ENCODE data around the gene AXIN1. TPM values are rescaled to one million over a fixed set of nuclear protein-coding genes. Genes with fewer than 3 reads are reported as not detected.

Gene AXIN1
- total RNA-seq, 1 experiment from 2014 or later = 32.7 TPM

DNA sequence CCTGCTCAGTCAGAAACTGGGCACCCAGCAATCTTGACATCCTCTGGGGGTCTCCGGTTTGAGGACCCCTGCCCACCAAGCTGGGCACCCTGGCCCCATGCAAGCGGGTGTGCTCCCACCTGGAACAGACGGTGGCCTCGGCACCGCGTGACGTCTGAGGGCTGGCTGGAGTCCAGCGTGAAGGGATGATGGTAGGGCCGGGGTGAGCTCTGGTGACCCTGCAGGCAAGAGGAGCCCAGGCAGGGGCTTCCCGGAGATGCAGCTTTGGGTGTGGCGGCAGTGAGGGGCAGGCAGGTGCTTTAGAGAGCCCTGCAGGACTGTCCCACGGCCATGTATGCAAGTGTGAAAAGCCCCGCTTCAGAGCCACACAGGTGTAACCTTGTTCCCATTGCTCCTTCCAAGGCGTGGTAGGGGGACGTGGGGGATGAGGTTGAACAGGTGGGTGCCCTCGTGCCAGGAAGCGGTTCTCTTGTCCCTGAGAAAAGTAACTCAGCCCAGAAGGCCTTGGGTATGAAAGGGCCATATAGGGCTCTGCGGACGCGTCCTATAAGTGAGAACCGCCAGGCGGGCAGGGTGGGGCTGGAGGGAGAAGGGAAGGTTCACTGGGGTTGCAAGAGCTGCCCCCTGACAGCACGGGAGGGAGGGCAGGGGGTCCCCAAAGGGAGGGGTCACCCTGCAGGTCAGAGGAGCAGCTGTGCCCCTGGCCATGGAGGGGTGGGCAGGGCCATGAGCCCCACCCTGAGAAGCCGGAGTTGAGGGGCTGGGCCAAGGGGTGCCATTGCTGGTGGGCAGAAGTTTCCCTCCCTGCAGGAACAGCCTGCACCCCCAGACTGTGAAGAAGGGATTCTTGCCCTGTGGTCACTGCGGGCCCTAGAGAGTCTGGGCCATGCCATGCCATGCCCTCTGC lies 86.0 kb downstream of the AXIN1 start:
- Histone ChIP-seq H3K27me3 (replicated peaks; ENCODE audit: insufficient read depth, low read depth, low read length, poor library complexity) (no peaks in the 10 kb centered on the region), H3K27ac (ENCODE audit: low read depth, low read length, poor library complexity, severe bottlenecking) (no peak overlapping the region), H3K4me1 (ENCODE audit: insufficient read depth, low read length, poor library complexity, severe bottlenecking) (no peaks in the 10 kb centered on the region), H3K9me3 (ENCODE audit: low read depth, low read length, poor library complexity, severe bottlenecking) (no peaks in the 10 kb centered on the region), H3K4me3 (ENCODE audit: low read depth, low read length, poor library complexity, severe bottlenecking) (no peak overlapping the region), H3K36me3 (ENCODE audit: insufficient read depth, low read length, poor library complexity, severe bottlenecking) (peaks cover 8% of the 10 kb centered on the region)
- ChIA-PET CTCF (no interaction called here), POLR2A (ENCODE audit: low non-redundant PET) (no interaction called here)
- no peak for DNase-seq (ENCODE audit: low spot score)
- TF ChIP-seq, protein P1, sequence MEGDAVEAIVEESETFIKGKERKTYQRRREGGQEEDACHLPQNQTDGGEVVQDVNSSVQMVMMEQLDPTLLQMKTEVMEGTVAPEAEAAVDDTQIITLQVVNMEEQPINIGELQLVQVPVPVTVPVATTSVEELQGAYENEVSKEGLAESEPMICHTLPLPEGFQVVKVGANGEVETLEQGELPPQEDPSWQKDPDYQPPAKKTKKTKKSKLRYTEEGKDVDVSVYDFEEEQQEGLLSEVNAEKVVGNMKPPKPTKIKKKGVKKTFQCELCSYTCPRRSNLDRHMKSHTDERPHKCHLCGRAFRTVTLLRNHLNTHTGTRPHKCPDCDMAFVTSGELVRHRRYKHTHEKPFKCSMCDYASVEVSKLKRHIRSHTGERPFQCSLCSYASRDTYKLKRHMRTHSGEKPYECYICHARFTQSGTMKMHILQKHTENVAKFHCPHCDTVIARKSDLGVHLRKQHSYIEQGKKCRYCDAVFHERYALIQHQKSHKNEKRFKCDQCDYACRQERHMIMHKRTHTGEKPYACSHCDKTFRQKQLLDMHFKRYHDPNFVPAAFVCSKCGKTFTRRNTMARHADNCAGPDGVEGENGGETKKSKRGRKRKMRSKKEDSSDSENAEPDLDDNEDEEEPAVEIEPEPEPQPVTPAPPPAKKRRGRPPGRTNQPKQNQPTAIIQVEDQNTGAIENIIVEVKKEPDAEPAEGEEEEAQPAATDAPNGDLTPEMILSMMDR (conservative IDR thresholded peaks at IDR 0.05; ENCODE audit: low read depth, low read length) = no peak
- TF ChIP-seq EZH2 (IDR thresholded peaks at IDR 0.05; ENCODE audit: borderline replicate concordance, low read depth, low read length, poor library complexity, severe bottlenecking) = no peak
- BruUV-seq (replicated peaks) = no TSS peak
- intact Hi-C loops (cut with micrococcal nuclease; ENCODE audit: unreplicated experiment) = no loop called here

DNA sequence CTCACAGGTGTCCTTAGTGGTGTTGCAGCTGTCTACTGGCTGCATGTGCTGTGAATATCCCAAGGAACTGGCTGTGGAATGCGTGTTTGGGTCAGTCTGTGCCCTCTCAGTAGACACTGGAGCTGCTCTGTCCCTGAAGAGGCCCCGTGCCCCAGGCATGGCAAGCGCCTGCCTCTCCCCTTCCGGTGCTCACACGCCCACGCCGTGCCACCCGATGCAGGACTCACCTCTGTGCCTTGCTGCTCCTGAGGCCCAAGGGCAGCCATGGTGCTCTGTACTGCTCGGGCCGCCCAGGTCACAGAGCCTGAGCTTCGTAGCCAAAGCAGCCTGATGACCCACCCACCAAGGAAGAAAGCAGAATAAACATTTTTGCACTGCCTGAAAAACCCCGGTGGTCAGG lies 86.8 kb downstream of the AXIN1 start:
- H3K9me3 ChIP-seq (ENCODE audit: low read depth, low read length, poor library complexity, severe bottlenecking) = no peaks in the 10 kb centered on the region
- H3K4me1 ChIP-seq (ENCODE audit: insufficient read depth, low read length, poor library complexity, severe bottlenecking) = no peaks in the 10 kb centered on the region
- TSS peak; percentile 77 for BruUV-seq (replicated peaks)
- DNase-seq (ENCODE audit: low spot score) = no peak
- no peak for TF ChIP-seq EZH2 (IDR thresholded peaks at IDR 0.05; ENCODE audit: borderline replicate concordance, low read depth, low read length, poor library complexity, severe bottlenecking)
- TF ChIP-seq, protein P1 (conservative IDR thresholded peaks at IDR 0.05; ENCODE audit: low read depth, low read length) = no peak
- intact Hi-C loops (cut with micrococcal nuclease; ENCODE audit: unreplicated experiment) = no loop called here
- no peak overlapping the region for H3K27ac ChIP-seq (ENCODE audit: low read depth, low read length, poor library complexity, severe bottlenecking)
- no peak overlapping the region for H3K4me3 ChIP-seq (ENCODE audit: low read depth, low read length, poor library complexity, severe bottlenecking)
- no peaks in the 10 kb centered on the region for H3K27me3 ChIP-seq (replicated peaks; ENCODE audit: insufficient read depth, low read depth, low read length, poor library complexity)
- CTCF ChIA-PET = no interaction called here
- peaks cover 8% of the 10 kb centered on the region for H3K36me3 ChIP-seq (ENCODE audit: insufficient read depth, low read length, poor library complexity, severe bottlenecking)
- POLR2A ChIA-PET (ENCODE audit: low non-redundant PET) = no interaction called here

DNA sequence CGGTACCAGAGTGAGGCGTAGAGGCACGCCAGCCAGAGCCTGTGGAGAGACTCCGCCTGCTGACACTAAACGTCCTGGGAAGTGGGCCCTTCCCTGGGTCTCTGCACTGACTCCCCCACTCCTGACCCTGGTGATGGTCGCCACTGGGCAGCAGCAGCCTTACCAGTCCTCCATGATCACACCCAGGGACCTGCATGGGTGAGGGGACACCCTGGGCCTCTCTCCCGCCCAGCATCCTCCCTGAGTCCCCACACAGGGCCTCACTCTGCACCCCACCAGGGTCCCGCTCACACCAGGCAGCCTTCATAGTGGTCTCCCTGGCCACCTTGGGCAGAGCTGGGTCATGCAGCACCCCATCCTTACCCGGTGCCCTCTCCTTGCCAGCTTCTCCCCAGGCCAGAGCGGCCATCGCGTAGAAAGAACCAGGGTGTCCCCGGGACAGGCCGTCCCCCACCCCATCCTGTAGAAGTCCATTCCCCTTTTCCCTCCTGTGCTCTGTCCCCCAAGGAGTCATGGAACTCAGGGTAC lies 87.5 kb downstream of the AXIN1 start:
- ChIA-PET POLR2A (ENCODE audit: low non-redundant PET) (no interaction called here), CTCF (no interaction called here)
- no TSS peak for BruUV-seq (replicated peaks)
- intact Hi-C loops (cut with micrococcal nuclease; ENCODE audit: unreplicated experiment) = no loop called here
- Histone ChIP-seq H3K4me1 (ENCODE audit: insufficient read depth, low read length, poor library complexity, severe bottlenecking) (no peaks in the 10 kb centered on the region), H3K36me3 (ENCODE audit: insufficient read depth, low read length, poor library complexity, severe bottlenecking) (peaks cover 12% of the 10 kb centered on the region), H3K4me3 (ENCODE audit: low read depth, low read length, poor library complexity, severe bottlenecking) (no peak overlapping the region), H3K9me3 (ENCODE audit: low read depth, low read length, poor library complexity, severe bottlenecking) (no peaks in the 10 kb centered on the region), H3K27me3 (replicated peaks; ENCODE audit: insufficient read depth, low read depth, low read length, poor library complexity) (no peaks in the 10 kb centered on the region), H3K27ac (ENCODE audit: low read depth, low read length, poor library complexity, severe bottlenecking) (no peak overlapping the region)
- TF ChIP-seq, protein P1 (conservative IDR thresholded peaks at IDR 0.05; ENCODE audit: low read depth, low read length) = no peak
- TF ChIP-seq EZH2 (IDR thresholded peaks at IDR 0.05; ENCODE audit: borderline replicate concordance, low read depth, low read length, poor library complexity, severe bottlenecking) = no peak
- DNase-seq (ENCODE audit: low spot score) = no peak
